Measurements from ENCODE around the gene LCN10.

GRCh38 chr9:136786451-136786850 lies 43.7 kb upstream of the LCN10 start:
- TF ChIP-seq CTCF (IDR thresholded peaks at IDR 0.05; ENCODE audit: insufficient read depth, low read length) (no peak), POLR2AphosphoS5 (IDR thresholded peaks at IDR 0.05; ENCODE audit: low read depth) (no peak), REST (IDR thresholded peaks at IDR 0.05; ENCODE audit: insufficient replicate concordance, low read depth) (no peak), GABPA (IDR thresholded peaks at IDR 0.05; ENCODE audit: low read depth) (no peak)
